ENCODE results near the gene TNXB. TPM values are rescaled to one million over a fixed set of nuclear protein-coding genes. Genes with fewer than 3 reads are reported as not detected.
A peak's percentile ranks its signal among the peaks of the same experiment; 100 is the strongest.

TNXB gene, protein sequence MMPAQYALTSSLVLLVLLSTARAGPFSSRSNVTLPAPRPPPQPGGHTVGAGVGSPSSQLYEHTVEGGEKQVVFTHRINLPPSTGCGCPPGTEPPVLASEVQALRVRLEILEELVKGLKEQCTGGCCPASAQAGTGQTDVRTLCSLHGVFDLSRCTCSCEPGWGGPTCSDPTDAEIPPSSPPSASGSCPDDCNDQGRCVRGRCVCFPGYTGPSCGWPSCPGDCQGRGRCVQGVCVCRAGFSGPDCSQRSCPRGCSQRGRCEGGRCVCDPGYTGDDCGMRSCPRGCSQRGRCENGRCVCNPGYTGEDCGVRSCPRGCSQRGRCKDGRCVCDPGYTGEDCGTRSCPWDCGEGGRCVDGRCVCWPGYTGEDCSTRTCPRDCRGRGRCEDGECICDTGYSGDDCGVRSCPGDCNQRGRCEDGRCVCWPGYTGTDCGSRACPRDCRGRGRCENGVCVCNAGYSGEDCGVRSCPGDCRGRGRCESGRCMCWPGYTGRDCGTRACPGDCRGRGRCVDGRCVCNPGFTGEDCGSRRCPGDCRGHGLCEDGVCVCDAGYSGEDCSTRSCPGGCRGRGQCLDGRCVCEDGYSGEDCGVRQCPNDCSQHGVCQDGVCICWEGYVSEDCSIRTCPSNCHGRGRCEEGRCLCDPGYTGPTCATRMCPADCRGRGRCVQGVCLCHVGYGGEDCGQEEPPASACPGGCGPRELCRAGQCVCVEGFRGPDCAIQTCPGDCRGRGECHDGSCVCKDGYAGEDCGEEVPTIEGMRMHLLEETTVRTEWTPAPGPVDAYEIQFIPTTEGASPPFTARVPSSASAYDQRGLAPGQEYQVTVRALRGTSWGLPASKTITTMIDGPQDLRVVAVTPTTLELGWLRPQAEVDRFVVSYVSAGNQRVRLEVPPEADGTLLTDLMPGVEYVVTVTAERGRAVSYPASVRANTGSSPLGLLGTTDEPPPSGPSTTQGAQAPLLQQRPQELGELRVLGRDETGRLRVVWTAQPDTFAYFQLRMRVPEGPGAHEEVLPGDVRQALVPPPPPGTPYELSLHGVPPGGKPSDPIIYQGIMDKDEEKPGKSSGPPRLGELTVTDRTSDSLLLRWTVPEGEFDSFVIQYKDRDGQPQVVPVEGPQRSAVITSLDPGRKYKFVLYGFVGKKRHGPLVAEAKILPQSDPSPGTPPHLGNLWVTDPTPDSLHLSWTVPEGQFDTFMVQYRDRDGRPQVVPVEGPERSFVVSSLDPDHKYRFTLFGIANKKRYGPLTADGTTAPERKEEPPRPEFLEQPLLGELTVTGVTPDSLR (N-terminal part only)
- total RNA-seq (100 to 1,000 TPM in 1 of 2 donors, 10 to 100 TPM in 1; 56.9 to 117 TPM), polyA plus RNA-seq (10 to 100 TPM; 21.3 to 99.8 TPM)
- long read RNA-seq, donor 1: 0 reads
- long read RNA-seq, donor 2: 0 reads
- long read RNA-seq, donor 3, partial matches to known transcripts: 0 of 1 reads
- long read RNA-seq, donor 3, other reads (novel, unspliced or antisense): 0 of 1 reads
- long read RNA-seq, donor 4: 0 reads
- long read RNA-seq, donor 5: 0 reads

DNA sequence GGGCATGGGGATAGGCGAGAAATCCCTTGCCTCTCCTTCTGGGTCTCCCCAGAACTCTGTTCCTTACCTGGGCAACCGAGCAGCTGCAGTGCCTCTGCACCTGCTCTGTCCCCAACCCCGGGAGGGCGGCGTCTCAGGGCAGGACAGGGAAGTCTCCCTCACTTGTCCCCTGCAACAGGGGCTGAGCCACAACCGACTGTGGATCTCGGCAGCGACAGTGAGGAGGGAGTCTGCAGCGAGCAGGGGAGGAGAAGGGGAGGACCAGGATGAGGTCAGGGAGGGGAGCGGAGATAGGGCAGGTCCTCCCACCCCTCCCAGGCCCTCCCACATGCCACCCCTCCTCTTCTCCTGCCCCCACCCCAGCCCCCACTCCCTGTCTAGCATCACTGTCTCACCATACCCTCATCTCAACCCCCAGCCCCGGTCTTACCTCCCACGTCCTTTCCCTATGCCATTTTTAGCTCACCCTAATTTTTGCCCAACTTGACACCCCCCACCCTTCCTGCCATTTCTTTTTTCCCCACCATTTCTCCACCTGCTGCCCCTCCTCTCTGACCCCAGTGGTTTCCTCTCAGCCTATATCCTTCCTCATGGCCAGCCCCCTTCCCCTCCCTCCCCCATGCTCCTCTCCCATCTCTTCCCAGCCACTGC is at the start of gene TNXB:
TNXB (minus strand) TSS at position 225 of the 651 bp plus-strand sequence. CDS start 11,140 bp downstream, outside the sequence.
- Histone ChIP-seq H3K4me3 (peak within 1 kb of the TSS; percentile 49), H3K36me3 (ENCODE audit: control insufficient read depth in 4 of 4, insufficient read depth in 4 of 4, low read length in 4 of 4) (peaks cover 0 to 5% (median 0%) of the 10 kb centered on the region in 4 donors), H3K27me3 (ENCODE audit: control insufficient read depth in 3 of 3, insufficient read depth in 3 of 3, low read length in 2 of 3) (peaks cover 0 to 14% (median 0%) of the 10 kb centered on the region in 3 donors), H3K27ac (ENCODE audit: low read depth in 1 of 2, low read length in 1 of 2) (peak within 1 kb of the TSS; percentile 27 to 90), H3K9ac (ENCODE audit: insufficient read depth in 1 of 2, low read length in 2 of 2) (no peak within 1 kb of the TSS), H3K4me1 (ENCODE audit: control insufficient read depth in 5 of 5, insufficient read depth in 5 of 5, low read length in 5 of 5) (peaks cover 15 to 55% (median 40%) of the 10 kb centered on the region in 5 donors), H3K9me3 (ENCODE audit: control insufficient read depth in 4 of 4, insufficient read depth in 3 of 4, low read length in 3 of 4) (no peaks in the 10 kb centered on the region)
- 5 to 8% methylated on average over 11 to 12 of the region's 12 CpGs for WGBS, 2 donors
- no peak for DNase-seq
- ATAC-seq (ENCODE audit: insufficient read depth, low FRiP score): no peak
- TF ChIP-seq, protein P1, sequence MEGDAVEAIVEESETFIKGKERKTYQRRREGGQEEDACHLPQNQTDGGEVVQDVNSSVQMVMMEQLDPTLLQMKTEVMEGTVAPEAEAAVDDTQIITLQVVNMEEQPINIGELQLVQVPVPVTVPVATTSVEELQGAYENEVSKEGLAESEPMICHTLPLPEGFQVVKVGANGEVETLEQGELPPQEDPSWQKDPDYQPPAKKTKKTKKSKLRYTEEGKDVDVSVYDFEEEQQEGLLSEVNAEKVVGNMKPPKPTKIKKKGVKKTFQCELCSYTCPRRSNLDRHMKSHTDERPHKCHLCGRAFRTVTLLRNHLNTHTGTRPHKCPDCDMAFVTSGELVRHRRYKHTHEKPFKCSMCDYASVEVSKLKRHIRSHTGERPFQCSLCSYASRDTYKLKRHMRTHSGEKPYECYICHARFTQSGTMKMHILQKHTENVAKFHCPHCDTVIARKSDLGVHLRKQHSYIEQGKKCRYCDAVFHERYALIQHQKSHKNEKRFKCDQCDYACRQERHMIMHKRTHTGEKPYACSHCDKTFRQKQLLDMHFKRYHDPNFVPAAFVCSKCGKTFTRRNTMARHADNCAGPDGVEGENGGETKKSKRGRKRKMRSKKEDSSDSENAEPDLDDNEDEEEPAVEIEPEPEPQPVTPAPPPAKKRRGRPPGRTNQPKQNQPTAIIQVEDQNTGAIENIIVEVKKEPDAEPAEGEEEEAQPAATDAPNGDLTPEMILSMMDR (IDR thresholded peaks at IDR 0.05; ENCODE audit: control extremely low read depth, extremely low read depth): no peak

DNA sequence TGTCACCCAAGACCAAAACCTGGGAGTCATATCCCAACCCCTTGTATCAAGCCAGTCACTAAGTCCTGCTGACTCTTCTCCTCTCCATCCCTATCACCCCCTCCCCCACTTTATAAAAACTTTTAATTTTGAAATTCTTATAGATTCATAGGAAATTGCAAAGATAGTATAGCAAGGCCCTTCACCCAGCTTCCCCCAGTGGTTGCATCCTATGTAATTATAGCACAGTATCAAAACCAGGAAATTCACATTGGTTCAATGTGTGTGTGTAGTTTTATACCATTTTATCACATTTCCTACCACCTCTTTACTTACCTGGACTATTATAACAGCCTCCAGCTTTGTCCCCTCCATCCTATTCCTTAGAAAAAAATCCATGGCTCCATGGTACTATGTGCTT is 48.9 kb upstream of the TNXB start:
- Histone ChIP-seq H3K9ac (ENCODE audit: insufficient read depth in 1 of 2, low read length in 2 of 2) (no peak overlapping the region), H3K9me3 (ENCODE audit: control insufficient read depth in 4 of 4, insufficient read depth in 3 of 4, low read length in 3 of 4) (no peaks in the 10 kb centered on the region), H3K27ac (ENCODE audit: low read depth in 1 of 2, low read length in 1 of 2) (no peak overlapping the region), H3K27me3 (ENCODE audit: control insufficient read depth in 3 of 3, insufficient read depth in 3 of 3, low read length in 2 of 3) (peaks cover 0 to 20% (median 0%) of the 10 kb centered on the region in 3 donors), H3K36me3 (ENCODE audit: control insufficient read depth in 4 of 4, insufficient read depth in 4 of 4, low read length in 4 of 4) (peaks cover 4 to 26% (median 10%) of the 10 kb centered on the region in 4 donors), H3K4me1 (ENCODE audit: control insufficient read depth in 5 of 5, insufficient read depth in 5 of 5, low read length in 5 of 5) (peaks cover 0 to 16% (median 5%) of the 10 kb centered on the region in 5 donors), H3K4me3 (no peak overlapping the region)
- ATAC-seq (ENCODE audit: insufficient read depth, low FRiP score) (no peak), DNase-seq (no peak)
- TF ChIP-seq, protein P1 (IDR thresholded peaks at IDR 0.05; ENCODE audit: control extremely low read depth, extremely low read depth): no peak

DNA sequence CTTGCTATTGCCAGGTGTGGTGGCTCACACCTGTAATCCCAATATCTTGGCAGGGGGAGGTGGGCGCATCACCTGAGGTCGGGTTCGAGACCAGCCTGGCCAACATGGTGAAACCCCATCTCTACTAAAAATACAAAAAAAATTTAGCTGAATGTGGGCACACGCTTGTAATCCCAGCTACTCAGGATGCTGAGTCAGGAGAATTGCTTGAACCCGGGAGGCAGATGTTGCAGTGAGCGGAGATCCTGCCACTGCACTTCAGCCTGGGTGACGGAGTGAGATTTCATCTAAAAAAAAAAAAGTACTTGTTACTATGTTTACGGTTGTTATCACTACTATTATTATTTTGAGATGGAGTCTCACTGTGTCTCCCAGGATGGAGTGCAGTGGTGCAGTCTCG is 47.8 kb upstream of the TNXB start:
- TF ChIP-seq, protein P1 (IDR thresholded peaks at IDR 0.05; ENCODE audit: control extremely low read depth, extremely low read depth): no peak
- ATAC-seq (ENCODE audit: insufficient read depth, low FRiP score): no peak
- H3K27ac ChIP-seq (ENCODE audit: low read depth in 1 of 2, low read length in 1 of 2): no peak overlapping the region
- no peak for DNase-seq
- H3K9me3 ChIP-seq (ENCODE audit: control insufficient read depth in 4 of 4, insufficient read depth in 3 of 4, low read length in 3 of 4): no peaks in the 10 kb centered on the region
- H3K4me3 ChIP-seq: no peak overlapping the region
- H3K4me1 ChIP-seq (ENCODE audit: control insufficient read depth in 5 of 5, insufficient read depth in 5 of 5, low read length in 5 of 5): peaks cover 2 to 28% (median 15%) of the 10 kb centered on the region in 5 donors
- H3K9ac ChIP-seq (ENCODE audit: insufficient read depth in 1 of 2, low read length in 2 of 2): no peak overlapping the region
- WGBS, 2 donors: 91 to 95% methylated on average over 9 of the region's 9 CpGs
- H3K27me3 ChIP-seq (ENCODE audit: control insufficient read depth in 3 of 3, insufficient read depth in 3 of 3, low read length in 2 of 3): peaks cover 0 to 24% (median 8%) of the 10 kb centered on the region in 3 donors
- peaks cover 4 to 26% (median 10%) of the 10 kb centered on the region in 4 donors for H3K36me3 ChIP-seq (ENCODE audit: control insufficient read depth in 4 of 4, insufficient read depth in 4 of 4, low read length in 4 of 4)

All from lung (tissue), 16 donors.